Mesenchymal stem cell (in vitro differentiated cells and primary cell): Measurements from ENCODE around the gene MICALL1.

ENCODE experiments used
- DNase-seq: peaks from one replicate; pipeline ENCODE4 v3.0.0-alpha.2; 2013
- H2AFZ ChIP-seq: one replicate; pipeline ENCODE4 v1.6.1; 2013; ENCODE audit warnings: low read depth, mild to moderate bottlenecking, control low read depth, inconsistent platforms, low read length, moderate library complexity
- H2AK5ac ChIP-seq: 2 replicates; pipeline ENCODE4 v1.6.1; 2013; ENCODE audit warnings: low read length, moderate library complexity, mild to moderate bottlenecking, inconsistent platforms; ENCODE audit not compliant: severe bottlenecking
- H2BK120ac ChIP-seq: one replicate; pipeline ENCODE4 v1.6.1; 2013; ENCODE audit warnings: low read depth, mild to moderate bottlenecking, inconsistent platforms, low read length, moderate library complexity
- H2BK12ac ChIP-seq, 2 experiments: one replicate each; pipeline ENCODE4 v1.6.1; 2013; ENCODE audit warnings: inconsistent platforms in 2 of 2, low read length in 2 of 2, mild to moderate bottlenecking in 2 of 2, moderate library complexity in 2 of 2, control low read depth in 1 of 2
- H2BK15ac ChIP-seq: one replicate; pipeline ENCODE4 v1.6.1; 2013; ENCODE audit warnings: mild to moderate bottlenecking, low read depth, inconsistent platforms; ENCODE audit not compliant: poor library complexity, severe bottlenecking
- H2BK5ac ChIP-seq: 2 replicates; pipeline ENCODE4 v1.6.1; 2013; ENCODE audit warnings: low read depth, mild to moderate bottlenecking, low read length, control low read depth, inconsistent platforms; ENCODE audit not compliant: poor library complexity, severe bottlenecking
- H3K14ac ChIP-seq, 2 experiments: one replicate each; pipeline ENCODE4 v1.6.1; 2013; ENCODE audit warnings: inconsistent platforms in 2 of 2, low read length in 2 of 2, control low read depth in 1 of 2, mild to moderate bottlenecking in 1 of 2, moderate library complexity in 1 of 2
- H3K18ac ChIP-seq, 2 experiments: one replicate each; pipeline ENCODE4 v1.6.1; 2013; ENCODE audit warnings: inconsistent platforms in 2 of 2, low read length in 2 of 2, control low read depth in 1 of 2, low read depth in 1 of 2, mild to moderate bottlenecking in 1 of 2
- H3K23ac ChIP-seq, 2 experiments: one replicate each; pipeline ENCODE4 v1.6.1; 2013; ENCODE audit warnings: inconsistent platforms in 2 of 2, low read length in 2 of 2, mild to moderate bottlenecking in 2 of 2, moderate library complexity in 2 of 2, control low read depth in 1 of 2
- H3K27ac ChIP-seq: 2 replicates; pipeline ENCODE4 v1.5.1; 2013; ENCODE audit warnings: mild to moderate bottlenecking, moderate library complexity, low read length, control low read depth, inconsistent platforms; ENCODE audit not compliant: poor library complexity, severe bottlenecking
- H3K27me3 ChIP-seq, 2 experiments: 2 replicates each; pipeline versions ENCODE4 v1.6.1 to v1.7.0; 2013; ENCODE audit warnings: low read length in 2 of 2, mild to moderate bottlenecking in 2 of 2, moderate library complexity in 2 of 2, control low read depth in 1 of 2, inconsistent platforms in 1 of 2; ENCODE audit not compliant: control insufficient read depth in 1 of 2, insufficient read depth in 1 of 2
- H3K36me3 ChIP-seq, 2 experiments: 2 replicates each; pipeline versions ENCODE4 v1.6.1 to v1.7.0; 2013; ENCODE audit warnings: low read length in 2 of 2, control low read depth in 1 of 2, inconsistent platforms in 1 of 2, low read depth in 1 of 2, mild to moderate bottlenecking in 1 of 2; ENCODE audit not compliant: insufficient read depth in 2 of 2, control insufficient read depth in 1 of 2
- H3K4ac ChIP-seq, 2 experiments: one replicate each; pipeline ENCODE4 v1.6.1; 2013; ENCODE audit warnings: inconsistent platforms in 2 of 2, low read length in 2 of 2, mild to moderate bottlenecking in 2 of 2, moderate library complexity in 2 of 2, control low read depth in 1 of 2, low read depth in 1 of 2
- H3K4me1 ChIP-seq: 2 replicates; pipeline ENCODE4 v1.6.1; 2013; ENCODE audit warnings: low read depth, low read length, control low read depth; ENCODE audit not compliant: control insufficient read depth, insufficient read depth
- H3K4me2 ChIP-seq: 2 replicates; pipeline ENCODE4 v1.6.1; 2013; ENCODE audit warnings: low read length, mild to moderate bottlenecking, inconsistent platforms; ENCODE audit not compliant: poor library complexity, severe bottlenecking
- H3K4me3 ChIP-seq, 2 experiments: 2 replicates each; pipeline versions ENCODE4 v1.5.1 to v1.7.0; 2013; ENCODE audit warnings: low read length in 2 of 2, mild to moderate bottlenecking in 2 of 2, control low read depth in 1 of 2, low read depth in 1 of 2; ENCODE audit not compliant: insufficient read depth in 1 of 2
- H3K79me1 ChIP-seq: replicated peaks from 2 replicates; pipeline ENCODE4 v1.6.1; 2013; ENCODE audit warnings: mild to moderate bottlenecking, control low read depth, low read length, inconsistent platforms; ENCODE audit not compliant: poor library complexity, severe bottlenecking
- H3K9ac ChIP-seq: 2 replicates; pipeline ENCODE4 v1.7.0; 2013; ENCODE audit warnings: mild to moderate bottlenecking, low read length, moderate library complexity
- H3K9me3 ChIP-seq: 2 replicates; pipeline ENCODE4 v1.7.0; 2013; ENCODE audit warnings: mild to moderate bottlenecking, low read length; ENCODE audit not compliant: control insufficient read depth
- H4K8ac ChIP-seq: one replicate; pipeline ENCODE4 v1.6.1; 2013; ENCODE audit warnings: inconsistent platforms, mild to moderate bottlenecking, low read length, moderate library complexity
- H4K91ac ChIP-seq: one replicate; pipeline ENCODE4 v1.6.1; 2013; ENCODE audit warnings: mild to moderate bottlenecking, low read length, inconsistent platforms
- WGBS: methylation state at CpG from one replicate; pipeline ENCODE4 v1.1.7; 2013; ENCODE audit warnings: mixed read lengths; 5-methylcytosine and 5-hydroxymethylcytosine counted together

MICALL1 gene

DNA sequence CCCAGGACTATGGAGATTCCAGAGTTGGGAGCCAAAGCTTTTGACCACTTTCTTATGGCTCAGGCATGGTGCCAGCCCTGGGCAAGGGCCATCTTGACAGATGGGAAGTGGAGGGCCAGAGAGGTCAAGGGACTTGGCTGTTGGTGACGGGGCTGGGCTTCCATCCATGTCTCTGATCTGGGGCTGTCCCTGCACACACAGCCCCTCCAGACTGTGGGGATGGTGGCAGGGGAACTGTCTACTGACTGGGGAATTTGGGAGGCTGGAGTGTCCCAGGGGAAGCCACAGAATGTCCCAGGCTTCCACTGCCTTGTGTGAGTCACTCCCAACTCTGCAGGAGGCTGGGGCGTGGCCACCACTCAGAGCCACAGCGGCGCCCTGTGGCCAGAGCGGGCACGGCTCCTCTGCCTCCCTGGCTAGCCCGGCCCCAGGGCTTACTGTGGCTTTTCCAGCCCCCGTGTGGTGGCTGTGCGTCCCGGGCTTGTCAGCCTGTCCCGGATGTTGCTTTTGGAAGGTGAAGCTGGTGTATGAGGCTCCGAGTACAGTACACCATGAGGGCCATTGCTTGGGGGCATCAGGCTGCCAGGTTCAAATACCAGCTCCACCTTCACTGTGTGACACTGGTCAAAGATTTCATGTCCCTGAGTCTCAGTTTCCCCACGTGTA lies 27.7 kb downstream of the MICALL1 start:
- no peak overlapping the region for H2AK5ac ChIP-seq
- H2BK5ac ChIP-seq, result no peak overlapping the region
- H3K4me2 ChIP-seq, result no peak overlapping the region
- no peaks in the 10 kb centered on the region for H3K27me3 ChIP-seq
- no peak overlapping the region for H4K91ac ChIP-seq
- peak overlapping the region; percentile 82 for H3K9ac ChIP-seq
- H2AFZ ChIP-seq, result no peak overlapping the region
- H3K4me1 ChIP-seq, result peaks cover 22% of the 10 kb centered on the region
- no peak overlapping the region for H2BK120ac ChIP-seq
- no peak overlapping the region for H2BK12ac ChIP-seq
- 8% methylated on average over 13 of the region's 13 CpGs for WGBS
- no peak overlapping the region for H3K14ac ChIP-seq
- H3K36me3 ChIP-seq, result peaks cover 59 to 69% of the 10 kb centered on the region in 2 experiments
- H3K9me3 ChIP-seq, result no peaks in the 10 kb centered on the region
- H3K27ac ChIP-seq, result peak overlapping the region; percentile 45
- peaks cover 25% of the 10 kb centered on the region for H3K79me1 ChIP-seq
- H3K18ac ChIP-seq, result peak overlapping the region in 1 of 2 experiments; percentile 38
- H2BK15ac ChIP-seq, result peak overlapping the region; percentile 12
- no peak overlapping the region for H3K4me3 ChIP-seq
- H4K8ac ChIP-seq, result no peak overlapping the region
- no peak overlapping the region for H3K23ac ChIP-seq
- peak; percentile 95 for DNase-seq
- no peak overlapping the region for H3K4ac ChIP-seq

GRCh38 chr22:37940698-37941376 lies 34.7 kb downstream of the MICALL1 start:
- Histone ChIP-seq H3K4me2 (no peak overlapping the region), H3K18ac (no peak overlapping the region), H3K36me3 (peaks cover 76 to 85% of the 10 kb centered on the region in 2 experiments), H2BK12ac (no peak overlapping the region), H3K9ac (peak overlapping the region; percentile 64), H3K27ac (no peak overlapping the region), H2AFZ (no peak overlapping the region), H4K8ac (no peak overlapping the region), H3K27me3 (no peaks in the 10 kb centered on the region), H3K79me1 (peaks cover 20% of the 10 kb centered on the region), H2BK15ac (no peak overlapping the region), H2BK5ac (no peak overlapping the region), H2AK5ac (no peak overlapping the region), H3K9me3 (no peaks in the 10 kb centered on the region), H4K91ac (no peak overlapping the region), H3K4ac (no peak overlapping the region), H3K14ac (no peak overlapping the region), H3K4me1 (peaks cover 13% of the 10 kb centered on the region), H3K23ac (no peak overlapping the region), H2BK120ac (no peak overlapping the region), H3K4me3 (peak overlapping the region in 1 of 2 experiments; percentile 47)
- DNase-seq, result no peak
- 87% methylated on average over 12 of the region's 12 CpGs for WGBS

DNA sequence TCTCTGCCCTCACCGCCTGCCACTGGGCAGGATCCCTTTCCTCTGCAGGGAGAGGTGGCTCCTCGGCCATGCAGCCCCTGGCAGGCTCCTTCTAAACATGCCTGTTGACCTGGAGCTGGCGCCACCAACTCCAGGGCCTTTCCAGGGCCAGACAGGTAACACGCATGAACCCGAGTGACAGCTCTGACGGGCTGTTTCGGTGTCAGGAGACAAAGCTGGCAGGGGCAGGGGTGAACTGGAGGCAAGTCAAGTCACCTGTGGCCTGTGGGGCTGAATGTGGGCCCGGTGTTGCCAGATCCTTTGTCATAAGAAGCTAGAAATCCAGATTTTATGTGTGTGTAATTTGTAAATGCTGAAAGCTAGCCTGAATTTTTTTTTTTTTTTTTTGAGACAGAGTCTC lies 36.0 kb downstream of the MICALL1 start:
- H3K18ac ChIP-seq, result no peak overlapping the region
- H3K36me3 ChIP-seq, result peaks cover 65 to 74% of the 10 kb centered on the region in 2 experiments
- no peak overlapping the region for H2AFZ ChIP-seq
- H3K79me1 ChIP-seq, result peaks cover 15% of the 10 kb centered on the region
- DNase-seq, result no peak
- H4K8ac ChIP-seq, result no peak overlapping the region
- no peaks in the 10 kb centered on the region for H3K27me3 ChIP-seq
- 97% methylated on average over 8 of the region's 8 CpGs for WGBS
- no peak overlapping the region for H2AK5ac ChIP-seq
- no peak overlapping the region for H3K9ac ChIP-seq
- H3K27ac ChIP-seq, result no peak overlapping the region
- H3K4ac ChIP-seq, result no peak overlapping the region
- H2BK120ac ChIP-seq, result no peak overlapping the region
- H3K4me2 ChIP-seq, result no peak overlapping the region
- H2BK15ac ChIP-seq, result no peak overlapping the region
- H2BK12ac ChIP-seq, result no peak overlapping the region
- H3K9me3 ChIP-seq, result no peaks in the 10 kb centered on the region
- no peak overlapping the region for H2BK5ac ChIP-seq
- no peak overlapping the region for H3K23ac ChIP-seq
- H3K4me3 ChIP-seq, result no peak overlapping the region
- H3K4me1 ChIP-seq, result peaks cover 13% of the 10 kb centered on the region
- no peak overlapping the region for H4K91ac ChIP-seq
- H3K14ac ChIP-seq, result no peak overlapping the region

DNA sequence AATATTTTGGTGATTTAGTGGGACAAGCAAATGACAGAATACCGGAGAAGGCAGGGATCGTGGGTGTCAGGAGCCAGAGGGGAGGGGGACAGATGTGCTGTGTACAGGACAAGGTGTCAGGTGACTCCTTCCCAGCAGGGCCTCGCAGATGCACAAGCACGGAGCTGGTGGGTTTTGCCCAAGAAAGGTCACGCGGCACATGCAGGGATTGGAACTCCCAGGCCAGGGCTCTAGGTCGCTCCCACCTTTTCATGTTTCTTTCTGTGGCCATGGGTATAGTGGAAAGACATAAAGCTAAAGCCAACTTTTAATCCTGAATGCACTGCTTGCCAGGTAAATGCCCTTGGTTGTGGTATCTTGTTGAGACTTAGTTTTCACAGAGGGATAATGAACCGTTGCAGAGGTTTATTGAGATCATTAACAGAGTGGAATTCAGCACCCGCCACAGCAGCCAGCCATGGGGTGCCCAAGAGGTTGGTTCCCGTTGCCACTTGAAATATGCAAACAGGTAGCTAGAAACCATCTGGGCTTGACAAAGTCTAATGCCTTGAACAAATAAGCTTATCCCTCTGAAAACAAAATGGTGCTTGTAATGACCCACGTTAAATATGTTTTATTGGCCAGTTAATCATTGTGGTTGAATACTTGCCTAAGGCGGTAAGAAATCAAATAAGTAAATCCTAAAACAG lies 37.2 kb downstream of the MICALL1 start:
- no peak overlapping the region for H4K91ac ChIP-seq
- H3K4me1 ChIP-seq, result peaks cover 13% of the 10 kb centered on the region
- no peak overlapping the region for H2BK15ac ChIP-seq
- H2AK5ac ChIP-seq, result no peak overlapping the region
- no peaks in the 10 kb centered on the region for H3K27me3 ChIP-seq
- H3K18ac ChIP-seq, result no peak overlapping the region
- H3K4ac ChIP-seq, result no peak overlapping the region
- H2BK120ac ChIP-seq, result no peak overlapping the region
- H3K4me3 ChIP-seq, result no peak overlapping the region
- no peak overlapping the region for H2AFZ ChIP-seq
- peak overlapping the region; percentile 22 for H2BK5ac ChIP-seq
- H3K9me3 ChIP-seq, result no peaks in the 10 kb centered on the region
- no peak for DNase-seq
- H3K79me1 ChIP-seq, result peaks cover 10% of the 10 kb centered on the region
- H3K14ac ChIP-seq, result no peak overlapping the region
- no peak overlapping the region for H2BK12ac ChIP-seq
- 95% methylated on average over 10 of the region's 12 CpGs for WGBS
- peaks cover 56 to 64% of the 10 kb centered on the region in 2 experiments for H3K36me3 ChIP-seq
- H3K4me2 ChIP-seq, result peak overlapping the region; percentile 26
- H3K9ac ChIP-seq, result no peak overlapping the region
- H4K8ac ChIP-seq, result no peak overlapping the region
- H3K27ac ChIP-seq, result peak overlapping the region; percentile 30
- peak overlapping the region in 1 of 2 experiments; percentile 26 for H3K23ac ChIP-seq
